ENCODE results near the gene TRPV5.
"Not testable (repeated sequence)": the region's sequence is repeated elsewhere in the genome, so short reads cannot be mapped to it uniquely, and the experiment has no call there.

Gene TRPV5

GRCh38 chr7:142933624-142934023 lies at the start of gene TRPV5:
Gene TRPV5 (minus strand): TSS chr7:142933746. CDS start chr7:142933459, 287 bp downstream.
- no peak for DNase-seq

GRCh38 chr7:142978402-142978801 lies 44.9 kb upstream of the TRPV5 start:
- DNase-seq = not testable (repeated sequence)

GRCh38 chr7:142974626-142975025 lies 41.1 kb upstream of the TRPV5 start:
- DNase-seq = no peak

- DNase-seq = no peak
Measured at GRCh38 chr7:142969183-142969582, 35.6 kb upstream of the TRPV5 start.

- DNase-seq = no peak
Measured at GRCh38 chr7:142968229-142968628, 34.7 kb upstream of the TRPV5 start.

- no peak for DNase-seq
Measured at GRCh38 chr7:142964502-142965246, 31.1 kb upstream of the TRPV5 start.

- no peak for DNase-seq
Measured at GRCh38 chr7:142963993-142964392, 30.4 kb upstream of the TRPV5 start.

GRCh38 chr7:142962991-142963390 lies 29.4 kb upstream of the TRPV5 start:
- DNase-seq = no peak

- no peak for DNase-seq
Measured at GRCh38 chr7:142961973-142962926, 28.7 kb upstream of the TRPV5 start, which contains the start of gene KEL. Gene KEL (minus strand): TSS chr7:142962363. CDS start chr7:142962206, 157 bp downstream.

- DNase-seq = no peak
Measured at GRCh38 chr7:142961595-142961972, 28.0 kb upstream of the TRPV5 start.

GRCh38 chr7:142960955-142961512 lies 27.5 kb upstream of the TRPV5 start:
- DNase-seq = no peak

GRCh38 chr7:142959202-142959601 lies 25.7 kb upstream of the TRPV5 start:
- no peak for DNase-seq

GRCh38 chr7:142957723-142958122 lies 24.2 kb upstream of the TRPV5 start:
- no peak for DNase-seq

GRCh38 chr7:142956951-142957623 lies 23.5 kb upstream of the TRPV5 start:
- peak; percentile 28 for DNase-seq

- DNase-seq = no peak
Measured at GRCh38 chr7:142954680-142955268, 21.2 kb upstream of the TRPV5 start.

- DNase-seq = no peak
Measured at GRCh38 chr7:142950235-142950634, 16.7 kb upstream of the TRPV5 start.

GRCh38 chr7:142948603-142949002 lies 15.1 kb upstream of the TRPV5 start:
- no peak for DNase-seq

GRCh38 chr7:142945001-142945400 lies 11.5 kb upstream of the TRPV5 start:
- DNase-seq = no peak

- no peak for DNase-seq
Measured at GRCh38 chr7:142943706-142944268, 10.2 kb upstream of the TRPV5 start.

GRCh38 chr7:142942746-142943145 lies 9.2 kb upstream of the TRPV5 start:
- DNase-seq = no peak

GRCh38 chr7:142941541-142941940 lies 8.0 kb upstream of the TRPV5 start:
- DNase-seq = no peak

GRCh38 chr7:142940966-142941535 lies 7.5 kb upstream of the TRPV5 start:
- DNase-seq = no peak
